GM19372 (cell line): ENCODE results near the gene NDUFA11.

ENCODE experiments used
- ATAC-seq: cut with Tn5 transposase; IDR thresholded peaks from one replicate; pipeline ENCODE4 v1.9.1; 2021; ENCODE audit warnings: mild to moderate bottlenecking, low read depth, moderate library complexity; ENCODE audit not compliant: unreplicated experiment

NDUFA11 gene

GRCh38 chr19:5903624-5904351 is at the start of gene NDUFA11:
Gene NDUFA11 (minus strand): TSS chr19:5903790. CDS start chr19:5903708, 82 bp downstream.
- ATAC-seq, result peak; percentile 34

GRCh38 chr19:5953030-5953589 is 49.5 kb upstream of the NDUFA11 start:
- no peak for ATAC-seq

- ATAC-seq, result no peak
These were observed 48.8 kb upstream of the NDUFA11 start for GRCh38 chr19:5952193-5953029.

GRCh38 chr19:5951338-5951861 is 47.8 kb upstream of the NDUFA11 start:
- no peak for ATAC-seq

- no peak for ATAC-seq
These were observed 47.2 kb upstream of the NDUFA11 start for GRCh38 chr19:5950741-5951140.

- ATAC-seq, result no peak
These were observed 46.3 kb upstream of the NDUFA11 start for GRCh38 chr19:5949792-5950305.

GRCh38 chr19:5948752-5949564 is 45.4 kb upstream of the NDUFA11 start:
- ATAC-seq, result no peak

GRCh38 chr19:5947435-5947834 is 43.8 kb upstream of the NDUFA11 start:
- no peak for ATAC-seq

- no peak for ATAC-seq
These were observed 40.0 kb upstream of the NDUFA11 start for GRCh38 chr19:5943623-5944022.

- no peak for ATAC-seq
These were observed 39.5 kb upstream of the NDUFA11 start for GRCh38 chr19:5943045-5943444.

- ATAC-seq, result no peak
These were observed 38.1 kb upstream of the NDUFA11 start for GRCh38 chr19:5941673-5942072.

GRCh38 chr19:5940260-5941208 is 36.9 kb upstream of the NDUFA11 start:
- no peak for ATAC-seq

- no peak for ATAC-seq
These were observed 34.0 kb upstream of the NDUFA11 start for GRCh38 chr19:5937550-5937949.

GRCh38 chr19:5936292-5936592 is 32.7 kb upstream of the NDUFA11 start:
- ATAC-seq, result no peak

GRCh38 chr19:5935473-5936291 is 32.1 kb upstream of the NDUFA11 start:
- ATAC-seq, result no peak

GRCh38 chr19:5934774-5935472 is 31.3 kb upstream of the NDUFA11 start:
- ATAC-seq, result no peak

GRCh38 chr19:5934069-5934401 is 30.4 kb upstream of the NDUFA11 start:
- ATAC-seq, result no peak
